ENCODE results near the gene SKI. TPM values are rescaled to one million over a fixed set of nuclear protein-coding genes. Genes with fewer than 3 reads are reported as not detected.

Gene SKI
- total and polyA plus RNA-seq, 9 of the 15 experiments (the other 6 are each of a cell fraction or from before 2014, with no cell fraction given), result 0.10 to 60.5 (median 4.6) TPM

DNA sequence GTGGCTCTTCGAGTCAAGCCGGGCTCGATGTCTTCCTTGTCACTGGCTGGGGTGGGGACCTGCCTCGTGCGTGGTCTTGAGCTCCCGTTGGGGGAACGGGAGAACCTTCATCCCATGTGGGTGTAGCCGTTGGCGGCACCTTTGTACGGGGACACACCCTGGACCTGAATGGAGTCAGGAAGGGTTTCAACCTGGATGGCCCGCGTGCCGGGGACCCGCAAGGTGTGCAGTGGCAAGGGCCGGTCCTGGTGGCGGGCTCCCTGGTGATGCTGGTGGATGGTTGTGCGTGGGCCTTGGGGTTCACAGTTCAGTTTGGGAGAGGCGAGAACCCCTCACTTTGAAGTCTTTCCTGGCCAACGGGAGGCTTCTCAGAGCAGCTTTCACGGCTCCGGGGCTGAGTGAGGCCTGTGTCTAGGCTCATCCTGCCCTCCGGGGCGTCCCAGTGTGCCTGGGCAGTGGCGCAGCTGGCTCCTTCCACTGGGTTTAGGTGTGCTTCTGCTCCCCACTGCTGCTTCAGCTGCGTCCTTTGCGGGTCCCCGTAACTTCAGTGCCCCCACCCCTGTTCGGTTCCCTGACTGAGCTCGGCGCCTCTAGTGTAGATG is 11.4 kb downstream of the SKI start:
- Histone ChIP-seq H3K9me3 (replicated peaks; ENCODE audit: control insufficient read depth, insufficient read depth, low read depth, low read length) (no peaks in the 10 kb centered on the region), H3K4me3 (no peak overlapping the region), H3K9ac (ENCODE audit: insufficient read depth in 1 of 2, low read depth in 2 of 2, low read length in 2 of 2) (peak overlapping the region in 1 of 2 experiments; percentile 60; a peak in 2 of 4 replicates), H3K9me1 (ENCODE audit: control insufficient read depth, insufficient read depth, low read length) (peaks cover 21% of the 10 kb centered on the region), H3K27me3 (ENCODE audit: control insufficient read depth in 2 of 2, insufficient read depth in 2 of 2, low read length in 2 of 2) (no peaks in the 10 kb centered on the region), H3K4me1 (replicated peaks in 1 of 2; ENCODE audit: control insufficient read depth in 2 of 2, insufficient read depth in 2 of 2, low read length in 2 of 2) (peaks cover under 1 to 69% of the 10 kb centered on the region in 2 experiments), H3K79me2 (ENCODE audit: control insufficient read depth, insufficient read depth, low read length) (peaks cover 96% of the 10 kb centered on the region), H3K4me2 (ENCODE audit: insufficient read depth, low read length) (no peak overlapping the region), H3K36me3 (ENCODE audit: control insufficient read depth, insufficient read depth, low read length) (peaks cover 34% of the 10 kb centered on the region; the same call in 1 of the 3 replicates), H2AFZ (ENCODE audit: low read depth, low read length) (no peak overlapping the region), H4K20me1 (replicated peaks; ENCODE audit: control insufficient read depth, insufficient read depth, low read length) (peaks cover 60% of the 10 kb centered on the region; the same call in 1 of the 2 replicates), H3K27ac (ENCODE audit: extremely low read depth, low read depth, low read length) (no peak overlapping the region)
- 90% methylated on average over 29 of the region's 30 CpGs for WGBS (ENCODE audit: insufficient coverage, low coverage, missing lambda C conversion rate)
- in situ Hi-C loops (cut with MboI), result no loop called here
- CTCF ChIA-PET (ENCODE audit: low intra/inter-chr PET ratio), result no interaction called here
- DNase-seq (ENCODE audit: extremely low read depth in 1 of 4, low spot score in 3 of 4) (peak in 1 of 4 experiments; percentile 36), FAIRE-seq (no peak), ATAC-seq (no peak)
- TF ChIP-seq KLF10 (CRISPR knock-in tag; IDR thresholded peaks at IDR 0.05), result no peak
- 0 out of 2 replicates have a peak, but pooled peaks have one; percentile 17 for TF ChIP-seq POLR2G (IDR thresholded peaks at IDR 0.05; ENCODE audit: low read depth, low read length)
- no TSS peak for BruUV-seq (replicated peaks)
- POLR2A ChIA-PET, result interaction anchor here (0.6 to 5.7 kb wide), 5 partner anchors 9 to 866 kb away, joined by 3 to 33 read pairs (median 5); partner anchors contain the start of gene SKI
- intact Hi-C loops (cut with micrococcal nuclease), result no loop called here

All from K562 (cell line).